HG03196 (cell line): ENCODE measurements around the gene RTP4.

Source experiments
- ATAC-seq: cut with Tn5 transposase; IDR thresholded peaks from one replicate; pipeline ENCODE4 v1.9.1; 2021; ENCODE audit not compliant: unreplicated experiment

Gene RTP4, protein sequence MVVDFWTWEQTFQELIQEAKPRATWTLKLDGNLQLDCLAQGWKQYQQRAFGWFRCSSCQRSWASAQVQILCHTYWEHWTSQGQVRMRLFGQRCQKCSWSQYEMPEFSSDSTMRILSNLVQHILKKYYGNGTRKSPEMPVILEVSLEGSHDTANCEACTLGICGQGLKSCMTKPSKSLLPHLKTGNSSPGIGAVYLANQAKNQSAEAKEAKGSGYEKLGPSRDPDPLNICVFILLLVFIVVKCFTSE

DNA sequence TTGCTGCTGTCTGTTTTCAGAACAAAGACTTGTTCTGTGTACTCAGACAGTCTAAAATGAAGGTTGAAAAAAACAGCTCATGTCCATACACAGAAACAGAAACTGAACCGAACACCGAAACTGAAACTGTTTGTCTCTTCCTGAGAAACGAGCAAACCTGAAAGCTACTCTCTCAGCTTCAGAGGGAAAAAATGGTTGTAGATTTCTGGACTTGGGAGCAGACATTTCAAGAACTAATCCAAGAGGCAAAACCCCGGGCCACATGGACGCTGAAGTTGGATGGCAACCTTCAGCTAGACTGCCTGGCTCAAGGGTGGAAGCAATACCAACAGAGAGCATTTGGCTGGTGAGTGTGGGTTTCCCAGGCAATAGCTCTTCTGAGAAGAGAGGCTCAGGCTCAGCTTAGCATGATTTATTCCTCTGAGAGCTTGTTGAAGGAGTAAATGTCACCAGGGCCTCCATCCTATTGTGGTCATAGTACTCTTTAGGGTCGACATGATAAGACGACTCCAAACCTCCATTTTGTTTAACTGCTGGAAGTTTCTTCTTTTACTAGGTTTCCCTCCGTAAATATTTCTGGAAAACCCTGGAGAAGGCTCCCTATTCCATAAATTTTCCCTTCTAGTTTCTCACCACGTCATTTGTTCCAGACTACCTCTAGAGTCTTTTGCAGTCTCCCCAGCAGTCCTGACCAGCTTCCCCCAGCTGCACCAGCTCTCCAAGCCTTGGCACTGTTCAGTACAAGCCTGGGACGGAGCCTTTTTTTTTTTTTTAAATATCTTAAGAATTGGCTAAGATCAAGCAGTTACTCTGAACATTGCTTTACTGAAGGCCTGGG, at the start of gene RTP4:
TSS of gene RTP4 (plus strand) at position 135 of the 838 bp plus-strand sequence. CDS start at position 192, 57 bp downstream.
- ATAC-seq, result peak; percentile 94

DNA sequence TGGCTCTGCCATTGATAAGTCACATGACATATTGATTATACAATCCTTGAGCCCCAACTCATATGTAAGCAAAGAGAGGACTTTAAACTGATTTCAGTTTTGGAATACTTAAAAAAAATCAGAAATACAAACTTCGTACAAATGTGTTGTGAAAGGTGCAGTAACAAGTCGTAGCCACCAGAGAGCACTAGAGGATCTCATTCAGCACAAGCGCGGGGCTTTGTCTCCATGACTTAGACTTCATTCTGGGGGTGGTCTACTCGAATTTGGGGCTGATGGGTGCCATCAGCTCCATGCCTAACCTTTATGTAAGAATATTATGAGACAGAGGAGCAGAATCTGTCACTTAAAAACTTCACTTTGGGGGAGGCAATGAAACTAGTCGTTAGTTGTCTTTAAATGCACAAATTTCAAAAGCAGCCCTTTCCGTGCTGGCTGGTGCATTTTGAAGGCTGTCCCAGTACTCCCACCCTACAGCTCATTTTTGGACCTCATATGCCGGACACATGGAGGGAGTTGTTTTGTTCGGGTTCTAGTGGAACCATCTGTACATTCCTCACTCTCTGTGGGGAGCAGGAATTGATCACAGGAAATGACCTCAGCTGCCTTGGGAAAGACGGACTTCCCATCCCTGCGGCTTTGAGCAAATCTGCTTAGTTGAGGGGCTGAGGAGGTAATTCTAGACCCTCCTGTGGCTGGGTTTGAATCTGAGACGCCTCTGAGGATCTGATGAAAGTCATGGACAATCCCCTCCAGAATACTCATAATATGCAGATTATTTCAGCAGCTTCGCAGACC, 49.2 kb upstream of the RTP4 start:
- ATAC-seq, result no peak

DNA sequence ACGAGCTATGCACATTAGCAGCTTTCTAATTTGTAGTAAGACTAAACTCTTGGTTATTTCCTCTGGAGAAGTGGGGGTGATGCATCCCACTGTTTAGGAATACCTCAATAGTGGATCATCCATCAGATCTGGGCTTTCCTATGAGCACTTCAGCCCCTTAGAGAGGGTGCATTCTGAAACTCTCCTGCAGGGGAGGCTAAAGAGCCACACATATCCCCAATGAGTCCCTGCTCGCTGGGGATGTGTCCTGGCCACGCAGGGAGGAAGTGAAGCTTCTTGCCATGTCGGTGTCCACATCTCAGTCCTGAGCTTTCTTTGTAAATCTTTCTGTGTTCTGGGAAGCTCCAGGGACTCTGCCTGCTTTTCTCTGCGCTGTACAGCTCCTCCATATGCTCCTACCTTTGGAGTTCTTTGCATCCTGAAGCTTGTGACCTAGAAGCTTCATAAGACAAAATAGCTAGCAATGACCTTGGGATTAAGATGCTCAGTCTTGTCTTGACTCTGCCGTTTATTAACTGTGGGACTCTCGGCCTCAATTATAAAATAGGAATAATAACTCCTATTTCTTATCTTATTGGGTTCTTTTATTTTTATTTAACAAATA, 48.4 kb upstream of the RTP4 start:
- no peak for ATAC-seq

DNA sequence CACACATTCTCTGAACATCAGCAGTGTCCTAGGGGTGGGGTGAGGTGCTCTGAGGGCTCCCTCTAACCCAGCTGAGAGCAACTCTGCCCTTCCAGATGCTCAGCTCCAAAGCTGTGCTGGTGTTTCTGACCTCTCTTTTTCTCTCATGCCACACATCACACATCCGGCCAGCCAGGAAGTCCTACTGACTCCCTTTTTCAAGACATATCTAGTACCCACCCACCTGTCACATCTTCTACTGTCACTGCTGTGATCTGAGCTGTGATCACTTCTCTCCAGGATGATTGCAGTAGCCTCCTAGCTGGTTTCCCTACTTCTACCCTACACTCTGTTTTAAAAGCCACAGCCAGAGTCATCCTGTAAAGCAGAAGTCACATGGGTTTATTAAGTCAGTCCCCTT, 46.4 kb upstream of the RTP4 start:
- ATAC-seq, result no peak

DNA sequence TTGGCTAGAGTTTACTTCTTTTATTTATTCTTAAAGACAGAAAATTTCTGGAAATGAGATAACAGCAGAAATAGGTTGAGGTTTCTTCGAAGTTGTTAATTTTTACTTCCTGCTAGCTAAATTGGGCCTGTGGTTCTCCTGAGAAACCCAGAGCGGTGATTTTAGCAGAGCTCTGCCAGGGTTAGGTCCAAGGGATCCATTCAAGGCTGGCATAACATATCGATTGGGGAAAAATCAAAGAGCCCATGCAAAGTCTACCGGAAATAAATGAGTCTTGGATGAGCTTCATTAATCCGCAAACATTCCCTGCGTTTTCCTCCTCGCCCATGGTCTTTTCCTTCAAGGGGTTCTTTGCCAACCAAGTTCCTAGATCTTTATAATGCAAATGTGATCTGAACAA, 45.9 kb upstream of the RTP4 start:
- ATAC-seq, result no peak

DNA sequence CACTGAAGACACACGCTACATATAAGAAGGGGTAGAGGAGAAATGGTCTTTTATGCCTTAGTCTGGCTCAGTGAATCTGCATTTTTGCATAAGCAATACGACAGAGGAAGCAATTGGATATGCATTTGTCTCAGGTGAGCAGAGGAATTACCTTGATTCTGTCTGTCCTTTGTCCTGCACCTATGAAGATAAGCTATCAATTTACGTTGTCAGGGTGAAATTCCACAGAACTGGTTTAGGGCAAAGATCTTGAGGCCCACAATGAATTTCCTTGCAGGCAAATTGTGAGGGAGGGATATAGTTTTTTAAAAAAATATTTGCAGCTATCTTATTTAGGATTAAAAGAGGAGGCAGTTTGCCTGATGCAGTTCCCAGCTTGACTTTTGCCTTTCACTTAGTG, 45.1 kb upstream of the RTP4 start:
- no peak for ATAC-seq

DNA sequence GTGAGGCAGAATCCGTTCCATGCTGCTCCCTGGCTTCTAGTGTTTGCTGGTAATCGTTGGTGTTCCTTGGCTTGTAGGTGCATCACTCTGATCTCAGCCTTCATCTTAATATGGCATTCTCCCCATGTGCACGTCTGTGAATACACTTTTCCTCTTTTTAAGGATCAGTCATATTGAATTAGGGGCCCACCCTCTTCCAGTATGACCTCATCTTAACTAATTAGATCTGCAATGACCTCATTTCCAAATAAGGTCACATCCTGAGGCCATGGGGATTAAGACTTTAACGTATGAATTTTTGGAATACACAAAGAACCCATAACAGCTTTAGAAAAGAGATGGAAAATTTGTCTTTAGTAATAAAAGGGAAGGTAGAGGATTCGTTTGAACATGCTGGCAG, 42.6 kb upstream of the RTP4 start:
- ATAC-seq, result no peak

DNA sequence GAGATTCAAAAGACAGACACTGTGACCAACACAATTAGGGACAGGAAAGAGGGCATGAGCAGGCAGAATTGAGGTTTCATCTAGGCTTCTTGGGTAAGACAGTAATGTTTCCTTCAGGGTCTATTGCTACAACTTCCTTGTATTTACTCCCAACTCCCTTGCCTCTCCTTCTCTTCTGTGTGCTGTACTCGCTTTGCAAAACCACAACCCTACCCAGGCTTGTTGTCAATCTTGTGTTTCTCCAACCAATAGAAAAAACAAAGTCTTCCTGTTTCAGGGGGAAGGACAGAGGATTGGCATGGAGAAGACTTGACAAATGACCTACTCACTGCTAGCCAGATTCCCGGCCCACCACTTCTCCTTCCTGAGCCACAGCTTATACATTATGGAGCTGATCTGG, 40.3 kb upstream of the RTP4 start:
- no peak for ATAC-seq

DNA sequence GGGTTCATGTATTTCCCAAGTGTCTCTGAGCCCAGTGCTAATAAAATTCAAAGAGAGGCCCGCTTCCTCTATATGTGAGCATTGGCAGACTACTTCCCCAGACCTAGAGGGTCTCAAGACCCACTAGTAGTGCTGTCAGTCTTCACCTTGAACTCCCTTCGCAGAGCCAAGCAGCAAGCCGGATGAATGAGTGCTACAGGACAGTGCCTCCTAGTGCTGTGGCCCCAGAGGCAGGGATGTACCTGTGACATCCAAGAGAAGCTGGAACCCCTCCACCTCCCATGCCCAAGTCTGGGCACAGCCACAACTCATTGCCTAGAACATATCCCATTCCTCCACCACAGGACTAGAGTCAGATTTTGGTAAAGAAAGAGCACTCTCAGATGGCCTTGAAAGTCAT, 39.5 kb upstream of the RTP4 start:
- ATAC-seq, result no peak

DNA sequence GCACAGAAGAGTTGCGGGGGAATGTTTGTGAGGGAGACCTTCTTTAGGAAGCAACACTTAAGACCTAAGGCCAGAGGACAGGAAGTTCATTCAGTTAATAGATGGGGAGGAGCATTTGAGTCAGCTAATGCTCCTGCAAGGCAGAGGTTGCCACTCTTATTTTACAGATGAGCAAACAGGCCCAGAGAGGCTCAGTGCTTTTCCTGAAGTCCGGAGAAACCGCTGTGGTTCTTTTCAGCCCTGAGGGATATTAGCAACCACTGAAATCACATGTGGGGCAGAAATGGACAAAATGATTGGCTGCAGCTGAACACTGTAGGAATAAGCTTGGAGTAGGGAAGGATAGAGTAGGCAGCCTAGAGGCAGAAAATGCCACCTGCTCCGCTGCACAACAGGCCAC, 33.3 kb upstream of the RTP4 start:
- ATAC-seq, result no peak

DNA sequence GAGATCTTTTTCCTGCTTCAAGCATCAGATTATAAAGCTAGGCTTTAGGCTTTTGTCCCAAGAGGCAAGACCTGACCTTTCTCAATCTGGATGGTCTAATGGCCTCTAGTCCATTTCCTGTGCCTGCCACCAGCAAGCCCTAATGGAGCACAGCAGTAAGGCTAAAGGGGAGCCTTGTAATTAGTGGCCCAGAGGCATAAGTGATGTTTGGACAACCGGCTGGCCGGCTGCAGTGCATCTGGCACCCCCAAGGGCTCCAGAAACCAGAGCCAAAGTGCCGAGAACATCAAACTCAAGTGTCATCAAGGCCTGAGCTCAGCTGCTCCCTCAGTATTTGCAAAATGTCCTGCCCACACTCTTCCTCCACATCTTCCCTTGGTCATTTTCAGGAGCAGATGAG, 31.9 kb upstream of the RTP4 start:
- ATAC-seq, result no peak

DNA sequence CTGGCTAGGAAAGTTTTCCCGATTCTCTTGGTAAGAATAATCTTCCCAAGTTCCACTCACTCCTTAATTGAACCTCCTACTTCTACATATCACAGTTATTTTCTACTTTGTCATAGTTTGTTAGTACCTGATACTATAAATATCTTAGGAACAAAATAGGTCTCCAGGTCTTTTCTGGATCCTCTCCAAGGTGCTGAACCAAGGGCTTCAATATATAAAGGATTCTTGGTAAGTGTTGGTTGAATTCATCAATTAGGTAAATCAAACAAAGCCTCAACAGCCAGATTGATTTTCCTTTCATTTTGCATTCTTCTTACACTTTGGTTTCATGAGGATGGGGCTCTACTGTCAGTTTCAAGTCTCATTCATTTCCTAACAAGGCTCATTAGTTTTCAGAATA, 27.6 kb upstream of the RTP4 start:
- no peak for ATAC-seq

DNA sequence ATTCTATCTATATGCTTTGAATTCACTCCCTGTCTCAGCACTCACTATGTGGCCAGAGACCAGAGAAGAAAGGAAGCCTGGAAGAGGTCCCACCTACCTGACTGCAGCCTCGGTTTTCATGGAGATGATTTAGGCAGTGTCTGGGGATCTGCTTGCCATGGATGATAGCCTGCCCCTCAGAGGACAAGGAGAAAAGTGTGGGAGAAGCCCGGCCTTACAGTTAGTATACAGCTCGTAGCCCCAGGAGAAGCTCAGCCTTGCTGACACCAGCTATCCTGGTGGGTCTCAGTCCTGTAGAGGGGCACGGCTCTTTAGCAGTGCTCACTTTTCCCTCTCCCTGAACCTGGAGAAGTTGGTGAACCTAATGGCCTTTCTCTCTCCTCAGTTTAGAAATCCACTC, 25.9 kb upstream of the RTP4 start:
- no peak for ATAC-seq

DNA sequence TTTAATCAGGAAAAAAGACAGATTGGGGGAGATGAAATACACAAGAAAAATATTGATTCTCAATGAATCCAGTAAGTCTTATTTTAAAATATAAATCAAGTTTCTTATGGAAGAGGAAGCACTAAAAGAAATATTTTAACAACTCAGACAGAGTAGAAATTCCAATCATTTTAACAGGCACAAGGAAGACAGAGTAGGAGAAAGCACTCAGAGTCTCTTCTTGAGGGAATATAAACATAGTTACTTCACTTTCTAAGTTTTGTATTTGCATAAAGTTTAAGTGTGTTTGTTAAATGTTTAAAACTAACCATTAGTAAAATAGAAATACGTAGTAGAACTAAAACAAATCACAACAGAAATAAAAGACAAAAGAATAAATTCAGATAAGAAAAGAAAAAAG, 24.5 kb upstream of the RTP4 start:
- no peak for ATAC-seq

DNA sequence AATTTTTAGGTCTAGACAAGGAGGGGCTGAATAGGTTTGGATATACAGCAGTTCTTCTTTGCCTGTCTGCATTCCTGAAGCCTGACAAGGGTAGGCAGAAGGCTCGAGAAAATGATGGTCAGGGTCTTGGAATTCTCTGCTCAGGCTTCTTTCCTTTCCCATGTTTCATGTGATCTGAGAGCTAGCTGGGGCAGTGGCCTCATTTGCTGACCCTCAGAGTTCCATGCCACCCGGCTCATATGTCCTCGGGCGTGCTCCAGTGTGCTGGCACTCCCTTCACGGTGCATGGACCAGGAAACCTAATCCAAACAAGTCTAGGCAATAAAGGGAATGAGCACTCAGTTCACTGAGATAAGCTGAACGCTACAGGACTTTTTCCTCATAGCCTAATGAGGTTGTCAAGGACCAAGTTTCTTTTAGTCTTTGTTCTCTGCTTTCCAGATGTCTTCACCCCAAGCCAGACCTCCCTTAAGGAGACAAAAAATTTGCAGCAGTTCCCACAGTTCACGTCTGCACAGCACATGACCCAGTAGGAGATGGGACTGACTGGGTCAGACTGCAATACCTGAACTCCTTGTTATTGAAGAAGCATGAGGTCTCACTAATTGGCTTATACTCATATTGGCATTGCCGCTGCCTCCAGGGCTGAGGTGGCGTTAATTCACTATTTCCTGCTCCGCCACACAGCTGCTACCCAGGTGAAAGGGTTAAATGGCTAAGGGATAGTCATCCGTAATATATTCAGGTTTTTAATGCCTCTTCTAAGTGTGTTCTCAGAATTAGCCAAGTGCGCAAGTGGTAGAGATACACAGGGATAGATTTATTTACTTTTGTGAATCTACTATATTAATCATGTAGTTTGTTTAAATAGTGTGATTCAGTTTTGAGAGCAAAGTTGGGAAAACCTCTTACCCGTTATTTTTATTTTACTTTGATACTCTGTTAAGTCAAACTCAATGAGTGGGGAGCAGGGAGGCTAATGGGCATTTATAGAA, 15.3 kb upstream of the RTP4 start:
- no peak for ATAC-seq

DNA sequence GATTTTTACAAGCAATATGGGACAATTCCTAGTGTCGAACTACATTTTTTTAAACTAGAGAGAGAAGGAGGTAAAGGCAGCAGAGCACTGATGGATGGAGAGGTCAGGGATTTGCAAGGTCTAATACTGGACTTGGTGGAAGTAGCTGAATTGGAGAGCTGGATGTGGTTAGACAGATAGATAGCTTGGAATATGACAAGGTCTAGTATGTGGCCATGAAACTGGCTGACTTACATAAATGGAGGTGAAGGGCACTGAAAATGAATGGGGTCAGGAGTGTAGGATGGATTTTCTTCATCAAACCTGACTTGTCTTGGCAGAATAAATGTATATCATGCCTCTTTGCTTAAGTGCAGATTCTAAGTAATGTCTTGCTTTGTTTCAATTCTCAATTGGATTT, 10.1 kb upstream of the RTP4 start:
- no peak for ATAC-seq

DNA sequence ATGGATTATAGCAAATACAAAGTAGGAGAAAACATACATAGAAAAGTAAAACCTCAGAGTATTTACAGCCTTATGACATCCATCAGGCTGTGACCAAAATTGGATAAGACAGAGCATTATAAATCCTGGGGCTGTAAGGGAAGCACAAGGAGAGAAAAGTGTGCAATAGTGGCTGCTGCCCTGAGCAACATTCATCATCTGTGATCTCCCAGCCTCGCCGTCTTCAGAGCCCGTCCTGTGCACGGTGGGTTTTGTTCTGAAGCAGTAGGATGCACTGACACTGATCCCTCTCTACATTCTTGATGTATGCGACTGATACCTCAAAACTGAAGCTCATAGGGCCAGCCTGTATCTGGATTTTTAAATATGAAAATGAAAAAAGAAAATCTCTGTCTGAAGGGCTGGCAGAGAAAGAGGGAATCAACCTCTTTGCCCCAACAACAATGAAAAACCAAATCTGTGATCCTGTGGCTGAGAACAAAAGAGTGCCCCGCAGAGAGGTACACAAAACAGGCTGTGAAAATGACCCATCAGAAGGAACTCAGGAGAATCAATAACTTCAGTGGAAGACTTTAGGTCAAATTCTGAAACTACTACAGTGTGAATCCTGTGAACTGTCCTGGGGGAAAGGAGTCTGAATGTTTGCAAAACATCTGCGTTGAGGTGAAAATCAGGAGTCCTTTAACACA, 8.2 kb upstream of the RTP4 start:
- ATAC-seq, result no peak

DNA sequence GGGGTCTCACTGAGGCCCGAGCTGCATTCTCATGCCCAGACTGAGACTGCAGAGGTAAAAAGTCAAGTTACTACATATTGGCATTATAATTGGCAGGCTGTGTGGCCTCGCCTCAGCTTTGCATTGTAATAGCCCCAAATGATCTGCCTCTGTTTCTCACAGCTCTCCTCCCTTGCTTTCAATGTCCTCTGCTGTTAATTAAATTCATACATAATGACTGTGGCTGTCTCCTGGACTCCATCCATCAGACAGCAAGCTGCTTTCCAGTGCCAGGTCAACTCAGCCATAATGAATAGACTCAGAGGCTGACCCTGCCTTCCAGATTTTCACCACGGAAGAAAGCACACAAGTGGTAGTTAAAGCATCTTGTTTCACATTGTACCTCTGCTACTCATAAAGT, 7.6 kb upstream of the RTP4 start:
- no peak for ATAC-seq

DNA sequence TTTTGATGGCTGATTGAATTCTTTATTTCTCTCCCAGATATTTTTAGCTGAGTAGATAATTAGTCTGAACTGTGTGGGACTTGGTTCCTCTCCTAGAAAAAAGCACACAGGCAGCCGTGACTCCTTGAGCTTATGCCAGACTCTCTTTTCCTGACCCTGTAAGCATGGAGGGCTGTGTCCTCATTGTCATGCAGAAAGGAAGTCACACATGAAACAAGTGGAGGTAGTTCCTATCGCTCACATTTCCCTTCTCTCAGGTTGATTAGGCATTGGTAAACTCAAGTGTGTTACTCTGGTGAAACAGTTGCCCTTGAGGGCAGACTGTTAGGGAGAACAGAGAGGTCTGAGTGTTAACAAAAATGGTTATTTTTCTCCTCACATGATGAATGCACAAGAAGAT, 6.3 kb upstream of the RTP4 start:
- no peak for ATAC-seq
